ENCODE measurements around the gene PSAP. TPM values are rescaled to one million over a fixed set of nuclear protein-coding genes. Genes with fewer than 3 reads are reported as not detected.

The PSAP gene
- 715 TPM for total RNA-seq

GRCh38 chr10:71850743-71851464 is at the start of gene PSAP:
PSAP (minus strand) TSS chr10:71851251; CDS start chr10:71851221, 30 bp downstream.

GRCh38 chr10:71773221-71773971 is 77.7 kb downstream of the PSAP start, which contains the start of gene VSIR:
VSIR (minus strand) TSS chr10:71773520; CDS start chr10:71773439, 81 bp downstream.

Small RNAs within 50 kb of the gene (small RNA-seq; reads per million reads assigned to genes)
- not detected for gene MIR7152 (ENCODE audit: low replicate concordance)
- not detected for gene RNU7-38P (ENCODE audit: low replicate concordance)

Other genes starting within 250 kb of the PSAP start
- 0.06 TPM for gene C10orf105, start 131.5 kb downstream of the PSAP start, total RNA-seq
- 31.1 TPM for gene VSIR, start 77.7 kb downstream of the PSAP start, total RNA-seq
- gene CHST3, start 113.1 kb upstream of the PSAP start, total RNA-seq, result 28.2 TPM
- 73.7 TPM for gene SPOCK2, start 237.3 kb upstream of the PSAP start, total RNA-seq